ENCODE measurements around the gene TGIF1.

Gene TGIF1

GRCh38 chr18:3458952-3459853, 9.2 kb downstream of the TGIF1 start:
- no peaks in the 10 kb centered on the region for H3K9me2 ChIP-seq (replicated peaks; ENCODE audit: control insufficient read depth, low read length)
- H3K9me3 ChIP-seq (ENCODE audit: control insufficient read depth, insufficient read depth, low read length): peaks cover 6% of the 10 kb centered on the region; the same call in 1 of the 2 replicates
- peaks cover 18% of the 10 kb centered on the region for H3K4me1 ChIP-seq (ENCODE audit: control insufficient read depth, low read length)
- no peaks in the 10 kb centered on the region for H3K27me3 ChIP-seq (ENCODE audit: control insufficient read depth, low read length)
- peaks cover 16% of the 10 kb centered on the region for H3K79me2 ChIP-seq (ENCODE audit: control insufficient read depth, low read length)
- peaks cover 2% of the 10 kb centered on the region; the same call in 1 of the 2 replicates for H3F3A ChIP-seq (ENCODE audit: control insufficient read depth, insufficient read depth)
- no peaks in the 10 kb centered on the region for H4K20me1 ChIP-seq (ENCODE audit: control insufficient read depth, insufficient read depth, low read depth, low read length)
- H3K36me3 ChIP-seq (ENCODE audit: control insufficient read depth, low read length): peaks cover 30% of the 10 kb centered on the region
- no peak overlapping the region for H3K4me3 ChIP-seq (ENCODE audit: low read length)
- TF ChIP-seq CTCF (IDR thresholded peaks at IDR 0.05; ENCODE audit: low read depth, low read length, poor library complexity, severe bottlenecking) (no peak), EZH2phosphoT487 (IDR thresholded peaks at IDR 0.05; ENCODE audit: borderline replicate concordance, low read length) (no peak)
- no peak overlapping the region for H3K4me2 ChIP-seq (ENCODE audit: low read length)
- H3K27ac ChIP-seq (ENCODE audit: low read depth, low read length): no peak overlapping the region

GRCh38 chr18:3460823-3461398, 10.9 kb downstream of the TGIF1 start:
- Histone ChIP-seq H3K36me3 (ENCODE audit: control insufficient read depth, low read length) (peaks cover 30% of the 10 kb centered on the region), H3F3A (ENCODE audit: control insufficient read depth, insufficient read depth) (no peaks in the 10 kb centered on the region), H3K79me2 (ENCODE audit: control insufficient read depth, low read length) (peaks cover 2% of the 10 kb centered on the region)

GRCh38 chr18:3461704-3462103, 11.7 kb downstream of the TGIF1 start:
- Histone ChIP-seq H3K27ac (ENCODE audit: low read depth, low read length) (no peak overlapping the region), H3K4me1 (ENCODE audit: control insufficient read depth, low read length) (peaks cover 10% of the 10 kb centered on the region), H3K9me3 (ENCODE audit: control insufficient read depth, insufficient read depth, low read length) (peaks cover 6% of the 10 kb centered on the region; the same call in 1 of the 2 replicates), H3F3A (ENCODE audit: control insufficient read depth, insufficient read depth) (no peaks in the 10 kb centered on the region), H3K4me3 (ENCODE audit: low read length) (no peak overlapping the region), H3K9me2 (replicated peaks; ENCODE audit: control insufficient read depth, low read length) (no peaks in the 10 kb centered on the region), H3K36me3 (ENCODE audit: control insufficient read depth, low read length) (peaks cover 25% of the 10 kb centered on the region), H4K20me1 (ENCODE audit: control insufficient read depth, insufficient read depth, low read depth, low read length) (no peaks in the 10 kb centered on the region), H3K4me2 (ENCODE audit: low read length) (no peak overlapping the region), H3K27me3 (ENCODE audit: control insufficient read depth, low read length) (no peaks in the 10 kb centered on the region; the same call in 1 of the 2 replicates), H3K79me2 (ENCODE audit: control insufficient read depth, low read length) (no peaks in the 10 kb centered on the region)
- TF ChIP-seq EZH2phosphoT487 (IDR thresholded peaks at IDR 0.05; ENCODE audit: borderline replicate concordance, low read length): no peak
- no peak for TF ChIP-seq CTCF (IDR thresholded peaks at IDR 0.05; ENCODE audit: low read depth, low read length, poor library complexity, severe bottlenecking)

More at GRCh38 chr18:3460823-3461398, 10.9 kb downstream of the TGIF1 start:
- H3K27me3 ChIP-seq (ENCODE audit: control insufficient read depth, low read length): no peaks in the 10 kb centered on the region; the same call in 1 of the 2 replicates
- H3K4me1 ChIP-seq (ENCODE audit: control insufficient read depth, low read length): peaks cover 10% of the 10 kb centered on the region
- H3K4me3 ChIP-seq (ENCODE audit: low read length): no peak overlapping the region
- no peak overlapping the region for H3K27ac ChIP-seq (ENCODE audit: low read depth, low read length)
- peaks cover 6% of the 10 kb centered on the region; the same call in 1 of the 2 replicates for H3K9me3 ChIP-seq (ENCODE audit: control insufficient read depth, insufficient read depth, low read length)
- H4K20me1 ChIP-seq (ENCODE audit: control insufficient read depth, insufficient read depth, low read depth, low read length): no peaks in the 10 kb centered on the region
- no peak for TF ChIP-seq CTCF (IDR thresholded peaks at IDR 0.05; ENCODE audit: low read depth, low read length, poor library complexity, severe bottlenecking)
- H3K4me2 ChIP-seq (ENCODE audit: low read length): no peak overlapping the region
- no peaks in the 10 kb centered on the region for H3K9me2 ChIP-seq (replicated peaks; ENCODE audit: control insufficient read depth, low read length)
